A172 (cell line): ENCODE data around the gene RPRML. TPM values are rescaled to one million over a fixed set of nuclear protein-coding genes. Genes with fewer than 3 reads are reported as not detected.
"Not testable (repeated sequence)": the region's sequence is repeated elsewhere in the genome, so short reads cannot be mapped to it uniquely, and the experiment has no call there.

Source experiments
- DNase-seq: peaks from one replicate; pipeline ENCODE4 v3.0.0-alpha.2; 2015; ENCODE audit warnings: low spot score
- total RNA-seq: library from RNA; depleted of rRNA; stranded (reverse); fragments of >200 nt; shearing (Covaris generic); gene quantifications from 2 replicates; pipeline ENCODE4 v1.2.3, GENCODE V29; 2014

Gene RPRML
- total RNA-seq, 1 experiment from 2014 or later: not detected

DNA sequence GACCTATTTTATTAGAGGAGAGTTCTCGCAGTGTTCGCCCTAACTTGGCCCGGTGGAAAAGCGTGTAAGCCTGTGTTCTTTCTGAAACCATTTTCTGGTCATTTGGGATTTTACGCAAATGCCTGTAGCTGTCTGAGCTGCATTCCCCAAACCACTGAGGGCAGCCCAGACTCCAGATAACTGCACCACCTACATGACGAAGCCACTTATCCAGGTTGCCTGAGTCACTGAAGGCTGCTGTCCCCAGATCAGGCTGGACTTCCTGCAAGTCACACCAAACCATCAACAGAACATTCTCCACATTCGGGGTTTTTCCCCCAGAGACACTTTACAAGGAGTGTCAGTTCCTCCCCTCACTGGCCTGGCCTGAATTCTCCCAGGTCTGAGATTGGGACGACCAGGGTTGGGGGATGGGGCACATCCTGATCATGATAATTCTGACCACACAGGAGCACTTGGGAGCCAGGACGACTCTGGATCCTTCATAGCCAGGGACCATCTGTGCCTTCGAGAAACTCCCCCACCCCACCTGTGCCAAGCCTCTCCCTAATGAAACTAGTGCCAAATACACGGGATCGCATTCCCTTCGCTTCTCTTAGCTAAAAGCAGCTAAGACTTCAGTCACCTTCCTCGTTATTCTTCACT, 2.3 kb downstream of the RPRML start:
- DNase-seq: peak; percentile 56

DNA sequence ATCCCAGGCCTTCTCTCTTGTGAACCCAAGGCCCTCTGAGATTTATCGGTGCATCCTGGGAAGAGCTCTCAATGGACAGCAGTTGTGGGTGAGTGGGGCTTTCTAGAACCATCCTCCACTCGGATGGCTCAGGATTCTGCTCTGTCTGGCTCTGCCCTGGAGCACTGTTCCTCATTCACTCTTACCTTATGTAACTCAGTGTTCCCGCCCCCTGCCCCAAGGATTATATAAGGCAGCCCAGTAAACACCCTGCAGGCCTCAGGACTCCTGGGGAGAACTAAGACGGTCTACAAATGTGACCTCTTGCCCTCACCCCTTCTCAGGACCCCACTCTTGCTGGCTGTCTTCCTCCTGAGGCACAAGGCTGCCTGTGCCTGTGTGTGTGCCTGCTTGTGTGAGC, 3.8 kb downstream of the RPRML start:
- no peak for DNase-seq

DNA sequence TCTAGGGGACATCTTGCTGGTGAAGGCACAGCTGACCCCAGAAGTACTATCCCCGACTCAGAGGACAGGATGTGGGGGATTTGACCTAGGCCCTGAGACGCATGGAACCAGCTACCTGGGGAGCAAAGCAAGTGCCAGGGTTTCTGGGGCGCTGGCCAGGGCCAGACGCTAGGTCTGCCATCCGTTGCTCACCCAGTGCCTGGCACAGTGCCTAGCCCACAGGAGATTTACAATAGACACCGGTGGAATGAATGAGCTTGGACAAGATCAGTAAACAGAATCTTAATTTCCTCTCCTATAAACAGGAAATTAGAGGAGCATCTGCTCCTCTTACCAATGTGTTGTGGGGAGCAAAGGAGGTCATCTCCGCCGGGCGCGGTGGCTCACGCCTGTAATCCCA, 5.0 kb downstream of the RPRML start:
- DNase-seq: no peak

DNA sequence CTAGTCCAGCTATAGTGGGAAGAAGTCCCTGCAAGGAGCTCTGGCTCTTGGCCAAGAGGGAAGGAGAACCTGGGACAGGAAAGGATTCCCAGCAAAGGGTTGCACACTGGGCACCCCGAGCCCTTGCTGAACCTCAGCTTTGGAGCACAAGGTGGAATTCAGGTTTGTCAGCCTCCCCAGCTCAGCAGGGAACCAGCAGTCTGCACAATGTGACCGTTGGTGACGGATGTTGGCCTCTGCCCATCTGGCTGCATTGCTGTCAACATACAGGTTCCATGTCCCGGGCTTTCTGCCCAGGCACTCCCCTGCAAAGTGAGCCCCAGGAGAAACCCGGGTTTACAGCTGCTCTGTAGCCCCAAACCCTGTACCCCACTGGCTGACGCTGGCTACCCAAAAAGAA, 6.7 kb downstream of the RPRML start:
- DNase-seq: no peak

DNA sequence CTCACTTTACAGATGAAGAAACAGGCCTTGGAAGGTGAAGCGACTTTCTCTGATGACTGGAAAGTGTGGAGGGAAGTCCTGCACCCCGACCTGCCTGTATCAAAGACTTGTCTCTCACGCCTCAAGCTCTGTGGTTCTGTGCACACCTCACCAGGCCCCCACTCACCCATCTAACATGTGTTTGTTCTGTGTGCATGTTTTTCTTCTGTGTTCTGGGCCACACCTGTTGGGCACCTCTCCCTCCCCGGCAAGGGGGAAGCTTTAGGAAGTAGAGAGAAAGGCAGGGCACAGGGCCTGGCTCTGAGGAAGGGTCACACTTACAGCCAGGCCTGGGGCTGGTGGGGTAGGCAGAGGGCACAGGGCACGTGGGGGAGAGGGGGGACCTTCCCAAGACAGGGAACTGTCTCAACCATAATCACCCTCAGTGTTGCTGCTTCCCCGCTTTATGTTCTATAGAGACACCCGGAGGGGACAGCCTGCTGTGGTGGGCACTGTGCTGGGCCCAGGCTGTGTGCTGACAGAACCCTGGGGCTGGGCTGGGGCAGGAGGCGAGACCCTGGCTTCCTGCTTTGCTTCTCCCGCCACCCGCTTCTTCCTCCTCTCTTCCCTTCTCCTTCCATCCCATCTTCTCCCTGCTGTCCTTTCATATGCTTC, 7.3 kb downstream of the RPRML start:
- DNase-seq: no peak

DNA sequence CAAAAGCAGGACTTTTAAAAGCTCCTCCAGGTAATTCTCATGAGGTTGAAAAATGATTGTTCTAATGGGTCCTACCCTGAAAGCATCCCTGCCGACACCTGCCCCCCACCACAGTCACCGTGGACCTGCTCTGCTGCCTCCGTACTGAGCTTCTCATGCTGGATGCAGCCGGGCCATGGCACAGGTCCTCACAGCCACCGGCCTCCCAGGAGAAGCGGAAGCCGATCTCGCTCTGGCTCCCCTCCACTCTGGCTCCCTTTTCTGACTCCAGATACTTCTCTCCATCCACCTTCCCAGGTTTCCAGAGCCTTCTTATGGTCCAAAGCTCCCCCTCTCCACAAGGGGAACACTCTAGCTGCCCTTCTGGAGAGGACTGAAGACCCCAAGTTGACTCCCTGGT, 10.2 kb downstream of the RPRML start:
- no peak for DNase-seq

DNA sequence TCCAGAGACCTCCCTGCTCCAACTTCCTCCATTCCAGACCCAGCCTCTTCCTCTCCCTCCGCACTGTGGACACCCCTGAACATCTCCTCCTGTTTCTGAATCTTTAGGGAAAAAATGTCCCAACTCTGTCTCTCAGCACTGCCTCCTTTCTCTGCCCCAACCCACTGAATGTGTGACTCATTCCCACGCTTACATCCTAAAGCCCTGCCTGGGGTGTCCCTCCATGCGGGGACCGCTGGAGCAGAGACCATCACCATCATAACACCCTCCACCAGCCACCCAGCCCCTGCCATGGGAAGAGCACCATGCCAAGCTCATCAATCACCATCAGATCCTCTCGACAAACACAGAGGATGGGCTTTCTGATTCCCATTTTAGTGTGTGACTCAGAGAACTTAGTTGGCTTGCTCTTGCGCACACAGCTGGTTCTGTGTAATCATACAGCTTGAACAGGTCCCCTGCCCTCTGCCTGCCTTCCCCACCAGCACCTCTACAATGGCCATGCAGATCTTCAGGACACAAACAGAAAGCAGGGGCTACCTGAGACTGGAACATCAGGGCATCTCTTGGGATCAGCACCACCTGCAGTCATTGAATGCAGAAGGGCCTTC, 10.7 kb downstream of the RPRML start:
- DNase-seq: no peak

DNA sequence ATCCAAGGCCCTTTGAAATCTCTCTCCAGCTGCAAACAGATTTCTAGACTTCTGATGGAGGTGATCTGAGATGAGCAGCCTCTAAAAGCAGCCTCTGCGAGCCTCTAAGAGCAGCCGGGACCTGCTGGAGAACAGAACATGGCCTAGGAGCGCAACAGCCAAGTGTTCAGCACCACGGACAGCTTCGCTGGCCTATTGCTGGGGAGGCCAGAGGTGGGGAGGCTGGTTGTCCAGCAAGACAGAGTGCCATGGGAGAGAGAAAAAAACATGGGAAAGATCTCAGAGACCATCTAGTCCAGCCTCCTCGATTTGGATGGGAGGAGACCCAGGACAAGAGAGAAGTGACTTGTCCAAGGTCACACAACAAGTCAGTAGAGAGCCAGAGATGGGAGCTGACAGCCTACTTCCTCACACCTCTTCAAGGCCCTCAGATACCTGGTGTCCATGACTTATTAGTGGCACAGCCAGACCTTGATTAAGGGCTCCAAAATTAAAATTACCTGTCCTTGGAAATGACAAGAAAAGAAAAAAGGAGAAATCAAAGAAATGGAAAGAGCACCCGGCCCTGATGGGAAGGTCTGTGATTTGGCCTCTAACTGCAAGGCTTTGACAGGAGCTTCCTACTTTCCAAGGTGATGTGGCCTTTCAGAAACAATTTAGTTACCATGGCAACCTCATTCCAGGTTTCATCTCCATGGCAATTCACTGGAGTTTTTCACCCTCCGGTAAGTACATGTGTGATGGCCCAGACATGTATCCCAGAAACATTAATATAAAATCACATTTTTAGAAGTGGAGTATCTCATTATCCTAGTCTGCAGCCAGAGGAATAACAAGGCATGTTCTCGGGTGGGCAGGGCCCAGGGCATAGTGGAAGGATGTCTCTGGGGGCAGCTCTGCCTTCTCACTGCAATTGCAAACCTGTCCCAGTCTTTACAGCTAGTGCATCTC, 14.5 kb downstream of the RPRML start:
- DNase-seq: peak; percentile 39

DNA sequence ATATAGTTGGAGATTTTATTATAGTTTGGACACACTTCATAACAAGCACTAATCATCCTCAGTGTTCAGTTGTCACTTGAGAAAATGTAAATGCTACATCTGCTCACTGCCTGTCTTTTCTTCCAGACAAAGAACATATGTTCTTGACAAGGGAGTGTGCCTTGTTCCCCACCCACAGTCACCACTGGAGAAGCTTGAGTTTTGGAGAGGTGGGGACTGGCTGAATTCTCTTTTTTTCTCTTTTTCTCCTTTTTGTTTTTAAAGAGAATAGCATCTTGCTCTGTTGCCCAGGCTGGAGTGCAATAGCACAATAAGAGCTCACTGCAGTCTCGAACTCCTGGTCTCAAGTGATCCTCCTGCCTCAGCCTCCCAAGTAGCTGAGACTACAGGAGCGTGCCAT, 15.5 kb downstream of the RPRML start:
- DNase-seq: no peak

DNA sequence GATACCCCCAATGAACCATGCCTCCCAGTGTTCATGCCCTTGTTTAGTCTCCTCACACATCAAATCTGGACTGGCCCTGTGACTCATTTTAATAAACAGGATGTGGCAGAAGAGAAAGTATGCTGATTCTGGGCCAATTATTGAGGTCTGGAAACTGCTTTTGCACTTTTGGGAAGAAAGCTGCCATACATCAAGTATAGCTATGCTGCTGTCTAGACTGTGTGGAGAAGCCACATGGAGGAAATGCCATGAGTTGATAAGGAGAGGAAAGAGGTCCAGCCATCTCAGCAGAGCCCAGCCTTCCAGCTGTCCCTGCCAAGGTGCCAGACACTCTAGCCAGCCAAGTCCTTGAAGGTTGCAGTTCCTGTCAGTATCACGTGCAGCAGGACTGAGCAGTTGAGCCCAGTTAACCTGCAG, 16.7 kb downstream of the RPRML start:
- DNase-seq: peak; percentile 93

DNA sequence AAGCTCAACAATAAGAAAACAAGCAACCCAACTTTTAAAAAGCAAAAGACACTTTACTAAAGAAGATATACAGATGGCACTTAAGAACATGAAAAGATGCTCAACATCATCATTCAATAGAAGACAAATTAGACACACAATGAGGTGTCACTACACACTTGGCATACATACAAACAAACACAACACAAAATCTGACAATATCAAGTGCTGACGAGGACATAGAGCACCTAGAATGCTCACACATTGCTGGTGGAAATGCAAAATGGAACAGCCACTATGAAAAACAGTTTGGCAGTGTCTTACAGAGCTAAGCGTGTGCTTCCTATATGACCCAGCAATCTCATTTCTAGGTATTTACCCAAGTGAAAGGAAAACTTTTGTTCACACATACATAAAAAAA, 18.9 kb downstream of the RPRML start:
- DNase-seq: no peak

DNA sequence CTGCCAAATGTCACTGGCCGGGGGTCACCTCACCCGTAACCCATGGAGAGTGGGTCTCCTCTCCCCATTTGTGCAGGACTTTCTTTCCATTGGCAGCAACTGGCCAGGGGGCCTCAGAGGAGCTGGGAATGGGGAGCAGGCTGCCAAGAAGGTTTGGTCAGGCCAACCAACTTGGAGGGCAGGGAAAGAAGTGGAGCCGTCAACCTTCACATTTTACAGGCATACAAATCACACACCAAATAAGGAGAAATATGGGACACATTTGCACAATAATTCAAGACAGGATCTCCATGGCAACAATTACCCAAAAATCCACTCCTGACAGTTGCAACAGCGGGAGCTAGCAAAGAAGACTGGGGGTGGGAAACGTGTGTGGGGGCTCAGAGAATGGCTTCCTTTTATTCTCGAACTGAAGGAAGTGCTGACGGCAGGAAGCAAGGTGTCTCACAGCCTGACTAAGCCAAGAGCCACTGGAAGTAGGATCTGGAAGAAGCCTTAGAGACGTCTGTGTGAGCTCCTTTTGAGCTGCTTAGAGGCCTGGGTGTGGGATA, 20.9 kb downstream of the RPRML start:
- no peak for DNase-seq

DNA sequence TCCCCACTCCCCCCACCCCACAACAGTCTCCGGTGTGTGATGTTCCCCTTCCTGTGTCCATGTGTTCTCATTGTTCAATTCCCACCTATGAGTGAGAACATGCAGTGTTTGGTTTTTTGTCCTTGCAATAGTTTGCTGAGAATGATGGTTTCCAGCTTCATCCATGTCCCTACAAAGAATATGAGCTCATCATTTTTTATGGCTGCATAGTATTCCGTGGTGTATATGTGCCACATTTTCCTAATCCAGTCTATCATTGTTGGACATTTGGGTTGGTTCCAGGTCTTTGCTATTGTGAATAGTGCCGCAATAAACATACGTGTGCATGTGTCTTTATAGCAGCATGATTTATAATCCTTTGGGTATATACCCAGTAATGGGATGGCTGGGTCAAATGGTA, 25.9 kb downstream of the RPRML start:
- not testable (repeated sequence) for DNase-seq

DNA sequence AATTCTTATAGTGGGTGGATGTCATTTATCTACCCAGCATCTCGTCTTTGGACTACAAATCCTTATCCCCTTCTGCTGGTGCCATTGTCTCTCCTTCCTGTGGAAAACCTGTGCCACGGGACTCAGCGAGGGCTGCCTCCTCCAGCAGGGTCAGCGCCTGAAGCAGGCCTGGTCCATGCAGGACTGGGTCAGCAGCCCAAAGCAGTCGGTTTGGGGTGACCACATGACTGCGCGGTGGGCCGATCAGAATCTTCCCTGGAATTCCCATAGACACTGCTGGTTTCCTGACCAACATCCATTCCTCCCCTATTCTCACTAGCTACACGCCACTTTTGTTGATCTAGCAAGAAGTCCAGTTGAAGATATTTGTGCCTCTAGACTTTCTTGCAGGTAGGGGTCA, 26.9 kb downstream of the RPRML start:
- DNase-seq: no peak

DNA sequence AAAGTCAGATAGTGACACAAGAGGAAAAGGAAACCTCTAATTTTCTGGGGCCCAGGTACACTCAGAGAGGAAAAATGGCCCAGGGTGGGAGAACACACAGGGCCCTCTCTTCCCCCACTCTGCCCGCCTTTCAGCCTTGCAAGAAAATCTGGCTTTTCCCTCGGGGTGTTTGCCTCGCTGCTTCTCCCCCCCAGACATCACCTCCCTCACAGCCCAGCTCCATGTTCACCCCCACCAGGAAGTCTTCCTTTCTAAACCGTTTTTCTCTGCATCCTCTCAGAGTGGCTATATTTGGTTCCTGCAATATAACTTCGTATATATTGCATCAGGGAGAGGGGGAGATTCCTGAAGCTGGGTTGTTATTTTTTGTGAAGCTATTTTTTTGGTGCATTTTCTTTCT, 27.3 kb downstream of the RPRML start:
- DNase-seq: no peak

DNA sequence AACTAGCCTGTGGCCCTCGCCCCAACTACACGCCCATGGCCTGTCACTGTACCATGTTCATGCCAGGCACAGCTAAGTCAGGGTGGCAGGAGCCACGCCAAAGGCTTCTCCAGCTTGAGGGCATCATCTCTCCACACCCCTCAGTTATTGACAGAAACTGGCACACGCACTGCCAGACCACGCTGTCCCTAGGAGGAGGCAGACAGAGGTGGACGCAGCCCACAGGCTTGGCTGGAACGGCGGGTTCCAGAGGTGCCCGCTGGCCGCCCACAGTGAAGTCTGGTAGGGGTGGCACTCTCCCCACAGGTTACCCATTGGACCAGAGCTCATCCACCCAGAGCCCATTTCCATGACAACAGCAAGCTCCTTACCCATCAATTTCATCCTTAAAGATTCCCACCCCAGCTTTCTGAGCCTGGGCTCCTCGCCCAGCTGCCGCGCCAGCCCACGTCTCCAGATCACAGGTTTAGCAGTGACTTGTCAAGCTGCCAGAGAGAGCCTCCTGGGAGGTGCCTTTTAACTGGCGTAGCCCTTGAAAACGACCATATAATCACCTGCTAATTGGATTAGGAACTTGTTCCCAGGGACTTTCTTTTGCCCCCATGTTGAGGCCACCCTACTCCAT, 27.9 kb downstream of the RPRML start:
- DNase-seq: no peak

DNA sequence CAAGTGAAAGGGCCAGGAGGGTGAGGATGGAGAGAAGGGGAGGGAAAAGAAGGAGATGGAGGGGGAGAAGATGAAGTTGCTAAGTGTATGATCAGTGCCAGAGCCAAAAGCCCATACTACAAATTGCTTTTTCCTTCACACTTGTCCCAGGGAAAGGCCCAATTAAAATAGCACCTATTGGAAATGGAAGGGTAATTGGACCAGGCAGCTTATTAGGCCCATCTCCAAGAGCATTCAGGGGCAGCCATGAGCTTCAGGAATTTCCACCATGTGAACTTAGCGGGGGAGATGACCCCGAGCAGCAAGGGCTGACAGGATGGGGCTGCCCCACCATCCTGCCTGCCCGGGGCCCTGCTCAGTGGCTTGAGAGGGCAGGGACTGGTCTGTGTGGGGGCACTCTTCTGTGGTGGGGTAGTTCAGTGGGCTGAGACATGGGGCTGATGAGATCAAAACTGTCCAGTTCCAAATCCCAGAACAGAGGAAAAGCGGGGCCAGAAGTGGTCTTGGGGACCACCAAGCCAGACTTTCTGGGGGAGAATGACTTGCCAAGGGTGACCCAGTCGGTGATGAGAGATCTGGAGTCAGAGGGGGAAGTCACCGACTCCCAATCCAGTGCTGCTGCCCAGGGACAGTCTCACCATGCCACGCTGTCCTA, 28.6 kb downstream of the RPRML start:
- no peak for DNase-seq

DNA sequence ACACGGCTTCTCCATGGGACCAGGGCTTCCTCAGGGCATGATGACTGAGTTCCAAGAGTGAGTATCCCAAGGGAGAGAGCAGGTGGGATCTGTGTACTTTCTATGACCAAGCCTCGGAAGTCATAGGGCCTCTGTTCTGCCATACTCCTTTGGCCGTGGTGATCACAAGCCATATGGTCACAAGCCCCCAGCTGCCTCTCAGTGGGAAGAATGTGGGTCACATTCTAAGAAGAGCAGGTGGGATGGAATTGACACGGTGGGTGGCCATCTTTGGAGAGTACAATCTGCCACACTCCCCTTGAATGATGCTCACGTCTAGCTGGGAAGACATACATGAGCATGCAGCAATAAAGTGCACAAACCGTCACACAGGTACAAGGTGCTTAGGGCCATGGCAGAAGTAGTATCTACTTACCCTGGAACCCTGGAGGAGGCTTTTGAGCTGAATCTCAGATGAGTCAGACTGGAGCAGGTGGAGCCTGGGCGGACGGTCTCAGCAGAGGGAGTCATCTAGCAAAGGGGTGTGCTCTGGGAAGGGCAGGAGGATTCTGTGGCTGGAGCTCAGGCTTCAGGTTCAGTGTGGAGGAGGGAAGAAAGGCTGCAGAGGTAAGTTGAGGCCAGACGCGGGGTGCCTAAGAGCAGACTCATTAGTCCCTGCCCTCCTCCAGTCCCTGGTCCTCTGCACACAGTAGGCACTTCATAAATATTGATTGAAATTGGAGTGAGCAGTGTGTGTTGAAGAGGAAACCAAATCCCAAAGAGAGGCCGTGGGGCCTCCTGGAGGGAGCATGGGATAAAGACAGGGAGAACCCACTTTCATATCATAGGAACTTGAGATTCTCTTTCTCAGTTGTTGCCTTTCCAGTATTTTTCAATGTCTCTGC, 29.5 kb downstream of the RPRML start:
- peak; percentile 64 for DNase-seq

DNA sequence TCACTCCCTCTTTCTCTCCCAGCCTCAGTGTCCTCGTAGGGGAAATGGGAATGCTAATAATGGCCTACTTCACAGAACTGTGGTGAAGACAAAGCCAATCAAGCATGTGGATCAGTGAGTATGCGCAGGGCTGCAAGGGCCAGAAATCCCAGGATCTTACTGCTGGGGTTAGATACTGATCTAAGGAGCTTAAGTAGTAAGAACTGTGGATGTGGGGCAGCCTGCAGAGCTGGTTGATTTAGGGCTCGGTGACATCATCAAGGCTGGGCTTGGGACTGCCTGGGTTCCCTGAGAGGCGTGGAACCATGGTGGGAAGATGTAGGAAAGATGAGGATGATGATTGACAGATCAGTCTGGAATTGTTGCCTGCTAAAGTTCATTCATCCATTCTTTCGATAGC, 30.5 kb downstream of the RPRML start:
- no peak for DNase-seq

DNA sequence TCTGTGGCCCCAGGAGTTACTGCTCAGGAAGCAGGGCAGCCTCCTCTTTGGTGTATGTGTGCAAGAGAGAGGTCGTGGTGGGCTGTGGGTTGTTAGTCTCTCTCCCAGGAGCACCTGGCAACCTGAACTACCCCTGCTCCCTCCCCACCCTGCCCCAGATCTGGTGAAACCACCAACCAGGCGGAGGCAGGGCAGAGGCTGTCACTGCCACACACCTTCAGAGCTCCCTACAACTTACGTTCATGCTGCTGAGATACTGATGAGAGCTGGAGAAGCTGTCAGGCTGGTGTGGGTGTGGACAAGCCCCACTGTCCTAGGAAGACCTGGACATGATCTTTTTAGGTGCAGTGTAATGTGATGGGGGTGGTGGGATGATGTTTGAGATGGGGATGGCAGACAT, 31.8 kb downstream of the RPRML start:
- no peak for DNase-seq
